GM21786 (cell line): ENCODE measurements around the gene SPTB.

Source experiments
- ATAC-seq: cut with Tn5 transposase; IDR thresholded peaks from one replicate; pipeline ENCODE4 v1.9.1; 2021; ENCODE audit not compliant: unreplicated experiment

SPTB gene

GRCh38 chr14:64768401-64769095 lies 111.2 kb downstream of the SPTB start:
- no peak for ATAC-seq

GRCh38 chr14:64767215-64767964 lies 112.3 kb downstream of the SPTB start:
- ATAC-seq = no peak

GRCh38 chr14:64766430-64767151 lies 113.1 kb downstream of the SPTB start:
- no peak for ATAC-seq

GRCh38 chr14:64765740-64766302 lies 113.9 kb downstream of the SPTB start:
- ATAC-seq = no peak

GRCh38 chr14:64764641-64765520 lies 114.8 kb downstream of the SPTB start:
- ATAC-seq = no peak

- ATAC-seq = no peak
Measured at GRCh38 chr14:64763801-64764621, 115.7 kb downstream of the SPTB start.

GRCh38 chr14:64763085-64763782 lies 116.5 kb downstream of the SPTB start:
- no peak for ATAC-seq

- no peak for ATAC-seq
Measured at GRCh38 chr14:64762044-64763034, 117.4 kb downstream of the SPTB start.

- no peak for ATAC-seq
Measured at GRCh38 chr14:64761441-64762043, 118.2 kb downstream of the SPTB start.

GRCh38 chr14:64760916-64761315 lies 118.8 kb downstream of the SPTB start:
- ATAC-seq = no peak

- no peak for ATAC-seq
Measured at GRCh38 chr14:64760146-64760755, 119.5 kb downstream of the SPTB start.

GRCh38 chr14:64759555-64759938 lies 120.2 kb downstream of the SPTB start:
- no peak for ATAC-seq

GRCh38 chr14:64758691-64759554 lies 120.8 kb downstream of the SPTB start:
- no peak for ATAC-seq

GRCh38 chr14:64758025-64758521 lies 121.6 kb downstream of the SPTB start:
- ATAC-seq = no peak

- no peak for ATAC-seq
Measured at GRCh38 chr14:64757601-64758000, 122.1 kb downstream of the SPTB start.

- no peak for ATAC-seq
Measured at GRCh38 chr14:64756712-64757111, 123.0 kb downstream of the SPTB start.
